ENCODE measurements around the gene SLC7A6. TPM values are rescaled to one million over a fixed set of nuclear protein-coding genes. Genes with fewer than 3 reads are reported as not detected.
"Not testable (repeated sequence)": the region's sequence is repeated elsewhere in the genome, so short reads cannot be mapped to it uniquely, and the experiment has no call there.

SLC7A6 gene
- total and polyA plus RNA-seq, 2 donors = 14.0 to 16.9 TPM

DNA sequence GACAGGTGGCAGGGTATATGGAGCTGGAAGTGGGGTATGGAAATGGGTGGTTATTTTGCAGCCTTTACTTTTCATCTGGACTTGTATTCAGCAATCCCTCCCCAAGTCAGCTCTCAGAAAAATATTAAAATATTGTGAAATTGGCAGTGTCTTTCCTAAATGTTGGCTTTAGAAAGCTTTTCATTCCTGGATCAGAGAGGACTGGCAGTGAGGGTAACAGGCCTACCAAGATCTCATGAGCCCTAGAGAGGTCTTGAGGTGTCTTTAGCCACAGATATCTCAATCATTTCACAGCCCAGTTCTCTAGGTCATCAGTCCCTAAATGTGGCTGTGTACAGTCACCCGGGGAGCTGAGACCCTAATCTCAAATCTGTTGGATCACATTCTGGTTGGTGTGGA, 23.9 kb downstream of the SLC7A6 start:
- Histone ChIP-seq H3K27ac (ENCODE audit: low read depth) (no peak overlapping the region), H3K4me1 (ENCODE audit: insufficient read depth) (no peaks in the 10 kb centered on the region), H3K36me3 (ENCODE audit: insufficient read depth) (no peaks in the 10 kb centered on the region), H3K4me3 (ENCODE audit: low read depth, low read length) (no peak overlapping the region)
- no peak for DNase-seq (ENCODE audit: extremely low spot score)
- WGBS = 91% methylated on average over 1 of the region's 1 CpG

DNA sequence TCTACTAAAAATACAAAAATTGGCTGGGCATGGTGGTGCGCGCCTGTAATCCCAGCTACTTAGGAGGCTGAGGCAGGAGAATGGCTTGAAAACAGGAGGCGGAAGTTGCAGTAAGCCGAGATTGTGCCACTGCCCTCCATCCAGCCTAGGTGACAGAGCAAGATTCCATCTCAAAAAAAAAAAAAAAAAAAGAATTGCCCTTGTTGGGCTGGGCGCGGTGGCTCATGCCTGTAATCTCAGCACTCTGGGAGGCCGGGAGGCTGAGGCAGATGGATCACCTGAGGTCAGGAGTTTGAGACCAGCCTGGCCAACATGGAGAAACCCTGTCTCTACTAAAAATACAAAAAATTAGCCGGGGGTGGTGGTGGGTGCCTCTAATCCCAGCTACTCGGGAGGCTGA, 24.5 kb downstream of the SLC7A6 start:
- DNase-seq (ENCODE audit: extremely low spot score); H3K4me3 ChIP-seq (ENCODE audit: low read depth, low read length); H3K36me3 ChIP-seq (ENCODE audit: insufficient read depth); H3K4me1 ChIP-seq (ENCODE audit: insufficient read depth); H3K27ac ChIP-seq (ENCODE audit: low read depth): not testable (repeated sequence)
- 93% methylated on average over 9 of the region's 9 CpGs for WGBS

DNA sequence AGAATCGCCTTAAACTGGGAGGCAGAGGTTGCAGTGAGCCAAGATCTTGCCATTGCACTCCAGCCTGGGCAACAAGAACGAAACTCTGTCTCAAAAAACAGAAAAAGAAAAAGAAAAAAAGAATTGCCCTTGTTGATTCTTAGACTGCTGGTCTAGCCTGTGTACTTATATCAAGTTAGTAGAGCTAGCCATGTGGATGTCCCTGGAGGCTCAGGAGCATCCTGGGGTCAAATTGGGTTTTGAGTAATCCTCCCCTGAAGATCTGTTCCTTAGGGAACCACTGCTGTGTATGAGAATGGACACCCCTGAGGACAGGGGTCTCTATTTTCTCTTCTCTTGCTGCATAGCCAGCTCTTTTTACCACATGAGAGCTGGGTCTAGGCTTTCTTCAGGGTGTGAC, 24.9 kb downstream of the SLC7A6 start:
- Histone ChIP-seq H3K36me3 (ENCODE audit: insufficient read depth) (no peaks in the 10 kb centered on the region), H3K4me3 (ENCODE audit: low read depth, low read length) (no peak overlapping the region), H3K4me1 (ENCODE audit: insufficient read depth) (no peaks in the 10 kb centered on the region), H3K27ac (ENCODE audit: low read depth) (no peak overlapping the region)
- WGBS = 96% methylated on average over 2 of the region's 2 CpGs
- no peak for DNase-seq (ENCODE audit: extremely low spot score)

DNA sequence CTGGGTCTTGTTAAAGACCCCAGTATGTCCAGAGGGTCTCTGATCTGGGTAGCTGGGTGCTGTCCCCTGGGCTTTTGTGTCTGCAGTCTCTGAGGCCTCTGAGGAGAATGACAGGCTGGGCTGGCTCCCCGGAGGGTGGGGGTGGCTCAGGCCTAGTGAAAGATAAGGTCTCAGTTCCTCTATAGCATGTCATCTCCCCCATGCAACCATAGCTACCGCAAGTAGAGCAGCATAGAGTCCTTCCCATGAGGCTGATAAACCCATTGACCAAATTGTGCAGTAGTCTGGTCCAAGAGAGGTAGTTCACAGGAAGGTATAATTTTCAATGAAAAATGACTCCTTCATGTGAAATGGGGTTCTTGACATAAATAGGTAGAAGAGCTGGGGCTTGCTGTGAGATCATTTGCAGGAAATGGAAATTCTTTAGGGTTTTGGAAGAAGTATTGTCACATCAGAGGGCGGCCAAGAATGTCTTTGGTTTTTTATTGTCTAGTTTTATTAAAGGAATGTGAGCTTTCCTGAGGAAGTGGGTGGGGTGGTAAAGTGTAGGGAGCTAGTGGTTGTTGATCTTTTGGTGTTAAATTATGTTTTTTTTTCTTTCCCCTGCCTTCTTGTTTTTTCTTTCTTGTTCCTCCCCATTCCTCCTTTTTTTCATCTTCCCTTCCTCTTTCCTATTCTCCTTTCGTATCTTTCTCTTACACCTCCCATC, 25.4 kb downstream of the SLC7A6 start:
- 75% methylated on average over 4 of the region's 4 CpGs for WGBS
- H3K27ac ChIP-seq (ENCODE audit: low read depth) = no peak overlapping the region

DNA sequence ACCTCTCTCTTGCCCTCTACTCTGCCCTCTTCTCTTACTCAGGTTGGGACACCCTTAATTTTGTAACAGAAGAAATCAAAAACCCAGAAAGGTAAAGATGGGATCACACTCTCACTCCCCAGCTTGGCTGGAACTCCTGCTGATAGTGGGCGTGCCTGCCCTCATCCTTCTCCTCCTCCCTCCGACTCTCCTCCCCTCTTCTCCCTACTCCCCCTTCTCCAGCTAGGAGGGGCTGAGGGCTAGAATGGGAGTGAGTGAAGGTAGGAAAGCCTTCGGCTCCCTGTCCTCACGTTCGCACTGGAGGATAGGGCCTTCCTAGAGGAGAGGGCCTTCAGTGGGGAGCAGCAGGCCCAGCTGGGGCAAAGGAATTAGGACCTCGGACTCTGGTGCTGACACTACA, 26.1 kb downstream of the SLC7A6 start:
- DNase-seq (ENCODE audit: extremely low spot score) = no peak
- Histone ChIP-seq H3K4me3 (ENCODE audit: low read depth, low read length) (no peak overlapping the region), H3K4me1 (ENCODE audit: insufficient read depth) (no peaks in the 10 kb centered on the region), H3K36me3 (ENCODE audit: insufficient read depth) (no peaks in the 10 kb centered on the region), H3K27ac (ENCODE audit: low read depth) (no peak overlapping the region)
- 66% methylated on average over 6 of the region's 6 CpGs for WGBS

More for the DNA sequence above, 25.4 kb downstream of the SLC7A6 start:
- H3K36me3 ChIP-seq (ENCODE audit: insufficient read depth) = no peaks in the 10 kb centered on the region
- no peak for DNase-seq (ENCODE audit: extremely low spot score)
- H3K4me1 ChIP-seq (ENCODE audit: insufficient read depth) = no peaks in the 10 kb centered on the region
- no peak overlapping the region for H3K4me3 ChIP-seq (ENCODE audit: low read depth, low read length)

DNA sequence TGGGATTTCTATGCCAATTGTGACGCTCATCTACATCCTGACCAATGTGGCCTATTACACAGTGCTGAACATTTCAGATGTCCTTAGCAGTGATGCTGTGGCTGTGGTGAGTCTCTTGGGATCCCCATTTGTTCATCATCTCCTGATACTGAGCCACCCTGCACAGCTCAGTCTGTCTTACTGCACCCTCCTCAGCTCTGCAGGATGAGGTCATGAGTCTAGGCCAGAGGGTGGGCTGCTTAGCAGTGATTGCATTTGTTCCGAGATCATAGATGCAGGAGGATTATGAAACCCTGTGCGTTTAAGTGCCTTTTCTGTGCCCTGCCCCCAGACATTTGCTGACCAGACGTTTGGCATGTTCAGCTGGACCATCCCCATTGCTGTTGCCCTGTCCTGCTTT, 26.9 kb downstream of the SLC7A6 start:
- DNase-seq (ENCODE audit: extremely low spot score) = no peak
- no peaks in the 10 kb centered on the region for H3K4me1 ChIP-seq (ENCODE audit: insufficient read depth)
- no peak overlapping the region for H3K27ac ChIP-seq (ENCODE audit: low read depth)
- WGBS = 85% methylated on average over 4 of the region's 4 CpGs
- no peak overlapping the region for H3K4me3 ChIP-seq (ENCODE audit: low read depth, low read length)
- no peaks in the 10 kb centered on the region for H3K36me3 ChIP-seq (ENCODE audit: insufficient read depth)

DNA sequence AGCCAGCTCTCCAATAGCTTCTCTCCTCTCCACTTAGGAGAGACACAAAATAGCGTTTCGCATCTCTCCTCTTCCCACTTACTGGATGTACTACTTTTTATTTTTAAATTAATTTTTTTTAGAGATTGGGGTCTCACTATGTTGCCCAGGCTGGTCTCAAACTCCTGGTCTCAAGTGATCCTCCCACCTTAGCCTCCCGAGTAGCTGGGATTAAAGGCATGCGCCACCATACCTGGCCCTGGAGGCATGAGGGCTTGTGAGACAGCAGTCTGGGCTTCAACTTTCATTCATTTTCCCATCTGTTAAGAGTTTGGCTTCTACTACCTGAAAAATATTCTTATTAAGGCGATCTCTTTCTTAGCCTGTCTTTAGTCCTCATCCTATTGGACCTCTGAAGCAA, 28.1 kb downstream of the SLC7A6 start:
- 96% methylated on average over 5 of the region's 5 CpGs for WGBS

DNA sequence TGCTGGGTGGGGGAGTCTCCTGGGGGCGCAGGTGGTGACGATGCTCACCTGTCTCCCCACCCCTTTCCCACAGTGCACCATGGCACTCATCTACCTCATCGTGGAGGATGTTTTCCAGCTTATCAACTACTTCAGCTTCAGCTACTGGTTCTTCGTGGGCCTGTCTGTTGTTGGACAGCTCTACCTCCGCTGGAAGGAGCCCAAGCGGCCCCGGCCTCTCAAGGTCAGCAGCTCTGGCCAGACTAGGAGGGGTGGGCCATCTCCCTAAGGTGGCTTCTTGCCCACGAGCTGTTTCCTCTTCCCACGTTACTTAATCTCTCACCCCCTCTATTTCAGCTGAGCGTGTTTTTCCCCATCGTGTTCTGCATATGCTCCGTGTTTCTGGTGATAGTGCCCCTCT, 32.0 kb downstream of the SLC7A6 start:
- WGBS = 80% methylated on average over 12 of the region's 12 CpGs
- H3K36me3 ChIP-seq (ENCODE audit: insufficient read depth) = no peaks in the 10 kb centered on the region
- no peak for DNase-seq (ENCODE audit: extremely low spot score)
- no peak overlapping the region for H3K4me3 ChIP-seq (ENCODE audit: low read depth, low read length)
- no peak overlapping the region for H3K27ac ChIP-seq (ENCODE audit: low read depth)
- H3K4me1 ChIP-seq (ENCODE audit: insufficient read depth) = peaks cover 2% of the 10 kb centered on the region

More for the DNA sequence above, 28.1 kb downstream of the SLC7A6 start:
- Histone ChIP-seq H3K36me3 (ENCODE audit: insufficient read depth) (no peaks in the 10 kb centered on the region), H3K4me3 (ENCODE audit: low read depth, low read length) (no peak overlapping the region), H3K27ac (ENCODE audit: low read depth) (no peak overlapping the region), H3K4me1 (ENCODE audit: insufficient read depth) (no peaks in the 10 kb centered on the region)
- DNase-seq (ENCODE audit: extremely low spot score) = no peak

DNA sequence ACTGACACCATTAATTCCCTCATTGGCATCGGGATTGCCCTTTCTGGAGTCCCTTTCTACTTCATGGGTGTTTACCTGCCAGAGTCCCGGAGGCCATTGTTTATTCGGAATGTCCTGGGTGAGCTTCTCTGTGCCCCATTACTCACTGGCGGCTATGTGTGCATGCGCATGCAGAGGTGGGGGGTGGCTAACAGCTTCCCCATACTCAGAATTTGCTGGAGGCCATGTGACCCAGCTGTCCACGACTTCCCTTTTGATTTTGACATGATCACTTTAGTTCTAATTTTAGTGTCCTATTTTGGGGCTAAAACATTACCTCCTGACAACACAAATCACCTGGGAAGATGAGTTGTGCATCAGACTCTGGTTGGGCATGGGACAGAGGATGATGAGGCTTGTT, 32.4 kb downstream of the SLC7A6 start:
- Histone ChIP-seq H3K4me3 (ENCODE audit: low read depth, low read length) (no peak overlapping the region), H3K27ac (ENCODE audit: low read depth) (no peak overlapping the region), H3K4me1 (ENCODE audit: insufficient read depth) (peaks cover 2% of the 10 kb centered on the region), H3K36me3 (ENCODE audit: insufficient read depth) (no peaks in the 10 kb centered on the region)
- no peak for DNase-seq (ENCODE audit: extremely low spot score)
- WGBS = 85% methylated on average over 6 of the region's 6 CpGs

DNA sequence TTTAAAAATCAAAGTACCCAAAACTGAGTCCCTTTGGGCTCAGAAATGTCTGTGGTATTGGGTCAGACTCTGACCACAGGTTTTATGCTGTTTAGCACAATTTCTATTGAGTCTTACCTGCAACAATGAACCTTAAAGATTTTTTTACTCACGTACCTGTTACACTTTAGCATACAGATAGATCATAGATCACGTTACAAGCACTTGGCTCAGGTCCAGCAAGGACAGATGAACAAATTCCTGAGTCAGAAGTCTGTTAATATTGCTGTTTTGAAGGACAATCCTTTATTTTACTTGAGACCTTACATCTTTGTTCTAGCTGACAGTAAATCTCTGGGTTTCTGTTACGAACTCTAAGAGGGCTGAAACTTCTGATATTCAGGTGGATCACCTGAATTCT, 33.6 kb downstream of the SLC7A6 start:
- Histone ChIP-seq H3K27ac (ENCODE audit: low read depth) (no peak overlapping the region), H3K4me1 (ENCODE audit: insufficient read depth) (peaks cover 2% of the 10 kb centered on the region), H3K4me3 (ENCODE audit: low read depth, low read length) (no peak overlapping the region), H3K36me3 (ENCODE audit: insufficient read depth) (no peaks in the 10 kb centered on the region)
- DNase-seq (ENCODE audit: extremely low spot score) = no peak
- 61% methylated on average over 3 of the region's 3 CpGs for WGBS

DNA sequence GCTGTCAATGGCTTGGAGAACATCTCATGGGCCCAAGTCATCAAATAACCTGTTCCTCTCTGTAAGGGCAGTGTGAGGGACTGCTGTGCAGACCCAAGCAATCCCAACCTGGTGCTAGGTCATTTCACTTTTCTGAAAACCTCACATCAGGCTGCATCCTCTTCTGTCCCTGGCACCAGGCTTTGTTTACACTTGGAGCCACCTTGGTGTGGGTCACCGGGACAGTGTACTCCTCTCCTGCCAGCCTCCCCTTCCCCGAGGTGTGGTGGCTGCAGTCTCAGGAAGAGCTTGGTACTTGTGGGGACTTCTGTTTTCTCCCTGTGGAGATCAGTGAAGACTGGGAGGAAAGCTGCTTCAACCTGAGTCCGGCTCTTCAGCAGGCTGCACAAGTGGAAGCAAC, 34.0 kb downstream of the SLC7A6 start:
- Histone ChIP-seq H3K27ac (ENCODE audit: low read depth) (no peak overlapping the region), H3K4me1 (ENCODE audit: insufficient read depth) (peaks cover 2% of the 10 kb centered on the region), H3K36me3 (ENCODE audit: insufficient read depth) (no peaks in the 10 kb centered on the region), H3K4me3 (ENCODE audit: low read depth, low read length) (no peak overlapping the region)
- DNase-seq (ENCODE audit: extremely low spot score) = no peak
- WGBS = 81% methylated on average over 3 of the region's 3 CpGs

DNA sequence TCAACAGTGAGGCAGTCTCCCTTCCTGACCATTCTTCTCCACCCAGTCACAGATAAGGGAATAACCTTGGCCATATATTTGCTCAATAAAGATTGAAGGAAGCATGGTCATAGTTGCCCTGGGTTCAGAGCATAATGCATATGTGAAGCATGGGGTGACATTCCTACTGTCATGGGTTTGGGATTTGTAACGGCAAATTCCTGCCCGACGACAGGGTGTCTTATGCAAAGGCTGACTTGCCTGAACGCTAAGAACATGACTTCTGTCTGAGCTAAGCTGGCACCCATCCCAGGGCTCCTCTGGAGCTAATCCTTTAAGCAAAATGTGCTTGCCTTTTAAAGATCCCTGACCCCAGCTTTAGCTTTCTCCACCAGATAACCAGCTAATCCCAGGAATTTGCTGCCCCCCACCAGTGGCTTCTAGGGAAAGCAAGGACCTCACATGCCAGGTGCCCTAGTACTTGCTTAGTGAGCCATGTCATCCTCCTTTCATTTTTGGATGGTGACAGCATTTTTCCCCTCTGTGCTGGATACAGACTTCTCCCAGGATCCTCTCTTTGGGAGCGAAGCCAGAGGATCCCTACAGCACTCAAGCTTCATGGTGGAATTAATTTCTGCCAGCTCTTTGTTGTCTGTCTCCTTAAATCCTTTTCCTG, 34.7 kb downstream of the SLC7A6 start:
- no peaks in the 10 kb centered on the region for H3K36me3 ChIP-seq (ENCODE audit: insufficient read depth)
- H3K4me3 ChIP-seq (ENCODE audit: low read depth, low read length) = no peak overlapping the region
- no peak for DNase-seq (ENCODE audit: extremely low spot score)
- no peak overlapping the region for H3K27ac ChIP-seq (ENCODE audit: low read depth)
- peaks cover 2% of the 10 kb centered on the region for H3K4me1 ChIP-seq (ENCODE audit: insufficient read depth)
- WGBS = 20% methylated on average over 5 of the region's 5 CpGs

DNA sequence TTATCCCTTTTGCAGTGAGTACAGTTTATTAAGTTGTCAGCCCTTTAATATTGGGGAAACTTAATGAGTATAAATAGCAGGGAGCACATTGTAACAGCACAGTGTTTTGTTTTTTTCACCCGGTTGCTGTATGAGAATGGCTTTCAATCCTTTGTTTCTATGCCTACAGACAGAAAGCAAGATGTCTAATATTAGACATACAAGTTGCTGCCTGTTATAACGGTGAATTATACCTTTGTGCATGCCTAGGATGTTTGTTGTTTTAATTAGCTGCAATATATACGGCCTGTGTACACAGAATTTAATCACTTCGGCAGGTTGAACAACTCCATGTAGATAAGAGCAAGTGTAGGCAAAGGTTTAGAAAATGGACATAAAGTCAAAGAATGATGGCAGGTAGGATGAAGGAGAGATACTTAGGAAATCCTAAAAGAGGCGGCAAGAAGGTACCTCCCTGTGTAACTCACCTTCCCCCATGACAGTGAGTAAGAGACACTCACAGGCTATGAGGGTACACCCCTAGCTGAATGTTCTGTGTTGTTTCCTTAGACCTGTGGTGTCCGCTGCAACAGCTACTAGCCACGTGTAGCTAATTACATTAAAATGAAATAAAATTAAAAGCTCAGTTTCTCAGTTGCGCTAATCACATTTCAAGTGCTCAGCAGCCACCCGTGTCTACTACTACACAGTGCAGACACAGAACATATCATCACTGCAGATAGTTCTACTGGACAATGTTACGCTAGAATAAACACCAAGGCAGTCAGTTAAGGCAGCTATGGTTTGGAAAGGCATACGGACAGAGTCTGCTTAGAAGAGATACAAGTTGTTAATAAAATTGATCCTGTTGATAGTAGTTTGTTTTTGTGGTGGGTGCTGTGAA, 35.5 kb downstream of the SLC7A6 start:
- H3K36me3 ChIP-seq (ENCODE audit: insufficient read depth) = no peaks in the 10 kb centered on the region
- peaks cover 2% of the 10 kb centered on the region for H3K4me1 ChIP-seq (ENCODE audit: insufficient read depth)
- WGBS = 52% methylated on average over 11 of the region's 11 CpGs
- no peak overlapping the region for H3K4me3 ChIP-seq (ENCODE audit: low read depth, low read length)
- no peak for DNase-seq (ENCODE audit: extremely low spot score)
- no peak overlapping the region for H3K27ac ChIP-seq (ENCODE audit: low read depth)

All from urinary bladder (tissue), 4 donors.